Retinal pigment epithelial cell (primary cell): Measurements from ENCODE around the gene IGSF5.

Experiments used
- DNase-seq: peaks from one replicate; pipeline ENCODE4 v3.0.0-alpha.2; 2010; ENCODE audit warnings: low read depth
- H3K4me3 ChIP-seq: 2 replicates; pipeline ENCODE4 v1.5.1; 2011; ENCODE audit warnings: mild to moderate bottlenecking, low read length, control low read depth, moderate library complexity
- TF ChIP-seq, protein P1 (sequence below): conservative IDR thresholded peaks from 2 replicates; pipeline ENCODE4 v1.5.1; 2011; ENCODE audit warnings: low read depth, low read length, control low read depth, inconsistent platforms

IGSF5 gene

DNA sequence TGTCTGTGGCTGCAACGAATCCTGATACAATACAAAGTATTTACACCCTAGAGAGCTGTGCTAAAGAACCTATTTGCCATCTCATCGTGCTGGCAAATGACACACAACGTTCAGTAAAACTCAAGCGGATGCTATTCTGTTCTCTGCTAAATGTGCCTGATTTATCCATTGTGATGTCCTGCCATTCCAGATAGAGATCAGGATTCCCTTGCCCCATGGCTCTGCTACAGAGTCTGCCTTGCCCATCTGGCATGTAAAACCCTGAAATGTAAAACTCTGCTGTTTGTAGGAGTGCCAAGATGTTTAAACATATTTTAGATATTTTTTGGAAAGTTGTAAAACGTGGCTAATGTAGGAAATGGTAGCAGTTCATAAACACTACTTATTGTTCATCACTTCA, 20.0 kb upstream of the IGSF5 start:
- TF ChIP-seq, protein P1, sequence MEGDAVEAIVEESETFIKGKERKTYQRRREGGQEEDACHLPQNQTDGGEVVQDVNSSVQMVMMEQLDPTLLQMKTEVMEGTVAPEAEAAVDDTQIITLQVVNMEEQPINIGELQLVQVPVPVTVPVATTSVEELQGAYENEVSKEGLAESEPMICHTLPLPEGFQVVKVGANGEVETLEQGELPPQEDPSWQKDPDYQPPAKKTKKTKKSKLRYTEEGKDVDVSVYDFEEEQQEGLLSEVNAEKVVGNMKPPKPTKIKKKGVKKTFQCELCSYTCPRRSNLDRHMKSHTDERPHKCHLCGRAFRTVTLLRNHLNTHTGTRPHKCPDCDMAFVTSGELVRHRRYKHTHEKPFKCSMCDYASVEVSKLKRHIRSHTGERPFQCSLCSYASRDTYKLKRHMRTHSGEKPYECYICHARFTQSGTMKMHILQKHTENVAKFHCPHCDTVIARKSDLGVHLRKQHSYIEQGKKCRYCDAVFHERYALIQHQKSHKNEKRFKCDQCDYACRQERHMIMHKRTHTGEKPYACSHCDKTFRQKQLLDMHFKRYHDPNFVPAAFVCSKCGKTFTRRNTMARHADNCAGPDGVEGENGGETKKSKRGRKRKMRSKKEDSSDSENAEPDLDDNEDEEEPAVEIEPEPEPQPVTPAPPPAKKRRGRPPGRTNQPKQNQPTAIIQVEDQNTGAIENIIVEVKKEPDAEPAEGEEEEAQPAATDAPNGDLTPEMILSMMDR: no peak
- no peak for DNase-seq
- no peak overlapping the region for H3K4me3 ChIP-seq

DNA sequence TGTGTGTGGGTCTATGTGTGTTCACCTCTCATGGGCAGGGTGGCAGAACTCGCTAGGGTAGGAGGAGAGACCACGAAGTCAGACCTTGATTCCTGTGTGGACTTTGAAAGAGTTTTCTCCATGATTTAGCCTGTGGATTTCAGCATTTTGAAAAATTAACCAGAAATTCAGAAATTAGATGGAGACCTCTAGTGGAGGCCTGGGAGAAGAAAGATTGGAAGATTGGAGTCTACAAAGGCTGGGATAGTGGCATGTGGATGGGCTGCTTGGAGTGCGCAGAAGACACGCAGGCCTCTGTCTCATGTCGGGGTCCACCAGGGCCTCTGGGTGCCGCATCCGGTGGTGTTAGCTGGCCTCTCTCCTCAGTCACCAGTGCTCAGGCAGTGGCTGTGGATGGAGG, 18.9 kb upstream of the IGSF5 start:
- TF ChIP-seq, protein P1: peak; percentile 52
- no peak overlapping the region for H3K4me3 ChIP-seq
- DNase-seq: no peak

DNA sequence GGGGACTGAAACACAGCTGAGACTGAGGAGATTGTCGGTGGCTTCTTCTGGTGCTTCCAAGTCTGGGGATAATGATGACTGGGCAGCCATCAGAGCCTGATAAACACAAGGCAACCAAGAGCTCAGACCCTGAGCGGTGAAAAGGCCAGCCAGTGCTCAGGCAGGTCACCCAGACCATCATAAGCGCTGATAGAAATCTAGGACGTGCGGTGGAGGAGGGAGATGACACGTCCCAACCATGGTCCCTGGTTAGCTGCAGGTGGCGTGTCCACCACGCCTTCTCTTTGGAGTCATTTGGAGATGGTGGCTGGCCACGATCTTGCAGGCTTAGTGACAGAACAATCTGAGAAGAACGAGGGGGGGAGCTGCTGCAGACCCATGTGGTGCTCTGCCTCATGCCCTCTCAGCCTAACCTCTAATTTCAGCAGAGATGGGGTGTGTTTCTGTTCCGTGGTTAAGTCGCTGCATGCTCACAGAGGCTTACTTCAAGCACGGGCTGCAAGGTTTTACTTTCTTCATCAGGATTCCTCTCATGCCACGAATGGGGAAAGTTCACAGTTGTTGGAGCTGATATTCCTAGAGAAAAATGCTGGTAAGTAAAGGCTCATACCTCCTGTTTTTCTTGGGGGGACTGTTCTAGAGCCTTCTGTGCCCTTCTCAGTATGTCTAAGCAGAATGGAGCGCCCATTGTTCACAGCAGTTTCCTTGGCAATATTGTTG, 17.4 kb upstream of the IGSF5 start:
- no peak for DNase-seq
- no peak overlapping the region for H3K4me3 ChIP-seq
- TF ChIP-seq, protein P1: no peak

DNA sequence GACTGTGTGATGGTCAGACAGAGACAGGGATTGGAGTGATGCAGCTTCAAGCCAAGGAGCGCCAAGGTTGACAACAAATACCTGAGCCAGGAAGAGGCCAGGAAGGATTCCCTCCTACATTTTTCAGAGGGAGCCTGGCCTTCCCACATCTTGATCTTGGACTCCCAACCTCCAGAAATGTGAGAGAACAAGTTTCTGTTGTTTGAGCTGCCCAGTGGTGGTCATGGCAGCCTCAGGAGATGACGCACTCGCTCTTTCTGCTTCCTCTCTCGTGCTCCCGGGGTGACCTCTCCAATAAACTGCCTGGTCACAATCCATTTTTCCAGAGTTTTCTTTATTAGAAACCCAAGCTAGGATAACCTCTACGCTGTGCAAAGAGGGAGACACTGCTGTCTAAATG, 16.6 kb upstream of the IGSF5 start:
- H3K4me3 ChIP-seq: no peak overlapping the region
- no peak for DNase-seq
- TF ChIP-seq, protein P1: no peak

DNA sequence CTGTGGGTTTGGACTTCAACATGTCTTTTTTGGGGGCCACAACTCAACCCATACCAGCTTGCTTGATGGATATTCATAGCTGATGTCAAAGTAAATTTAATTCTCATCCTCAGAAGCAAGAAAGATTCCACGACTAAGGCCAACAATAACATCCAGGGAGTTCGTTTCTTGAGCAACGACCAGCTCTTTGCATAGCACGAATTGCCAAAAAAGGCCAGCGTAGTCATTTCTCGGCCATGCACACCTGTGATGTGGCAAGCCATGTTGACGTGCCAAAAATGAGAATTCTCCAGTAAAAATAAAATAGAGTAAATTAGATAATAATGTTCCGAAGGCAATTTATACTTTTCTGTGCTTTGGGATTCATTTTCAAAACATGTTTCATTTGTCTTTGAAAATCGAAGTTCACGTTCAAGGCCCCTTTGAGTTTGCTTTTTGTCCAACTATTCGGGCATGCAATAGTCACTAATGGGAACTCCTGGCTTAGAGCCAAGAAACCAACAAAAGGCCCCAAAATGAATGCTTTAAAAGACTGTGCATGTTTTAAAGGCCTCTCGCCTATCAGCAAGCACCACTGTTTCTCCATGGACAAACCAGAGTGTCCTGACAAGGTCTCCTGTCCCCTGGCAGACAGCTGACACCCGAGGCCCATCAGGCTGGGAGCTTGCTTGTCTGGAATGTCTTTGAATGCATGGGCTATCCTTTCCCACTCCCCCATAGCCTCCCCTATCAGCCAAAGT, 14.4 kb upstream of the IGSF5 start:
- TF ChIP-seq, protein P1: no peak
- no peak overlapping the region for H3K4me3 ChIP-seq
- no peak for DNase-seq

DNA sequence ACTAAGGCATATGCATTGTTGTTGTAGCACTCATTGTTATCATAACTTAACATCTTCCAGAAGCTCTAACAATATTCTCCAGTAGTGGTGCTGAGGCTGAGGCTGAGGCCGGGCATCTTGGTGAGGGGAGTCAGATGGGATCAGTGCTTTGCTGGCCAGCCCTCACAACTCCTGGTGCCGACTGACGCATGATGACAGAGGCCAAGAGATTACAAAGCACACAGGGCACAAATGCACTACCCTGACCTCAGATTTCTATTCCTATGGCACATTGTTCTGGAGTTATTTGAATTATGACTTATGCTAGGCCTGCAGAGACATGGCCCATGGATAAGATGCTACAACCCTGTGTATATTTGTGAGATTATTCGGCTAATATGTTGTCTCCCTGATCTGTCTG, 8.3 kb upstream of the IGSF5 start:
- peak; percentile 4 for DNase-seq
- H3K4me3 ChIP-seq: no peak overlapping the region
- TF ChIP-seq, protein P1: no peak
